HCT116 (cell line): ENCODE data around the gene DYNC1I1. TPM values are rescaled to one million over a fixed set of nuclear protein-coding genes. Genes with fewer than 3 reads are reported as not detected.

Source experiments
- ATAC-seq: fragments of 200-7000 bp; cut with Tn5 transposase; 2 replicates; pipeline ENCODE4 v1.9.1; 2020; ENCODE audit warnings: mild to moderate bottlenecking, moderate library complexity
- BruUV-seq: library from RNA; stranded (reverse); fragments of 400-500 nt; replicated peaks from 2 replicates; lab custom pipeline; 2021; lab: Mats Ljungman, UMichigan
- CTCF ChIA-PET: fragments of 300-600 bp; sonication (Branson Sonifier 250); formaldehyde crosslinking; loops from one replicate; lab custom pipeline; 2021; ENCODE audit warnings: antibody characterized with exemption; lab: Charles Lee
- POLR2A ChIA-PET: fragments of 300-600, 350-600 bp; sonication (Branson Sonifier 250); formaldehyde crosslinking; loops from one replicate; lab custom pipeline; 2021; ENCODE audit warnings: antibody characterized with exemption; lab: Charles Lee
- RAD21 ChIA-PET, 2 experiments: fragments of 300-600 bp; sonication (Branson Sonifier 250); formaldehyde crosslinking; loops; one replicate each; lab custom pipeline; 2023; ENCODE audit warnings: low total read pairs in 2 of 2; ENCODE audit not compliant: uncharacterized antibody in 2 of 2, unreplicated experiment in 2 of 2, low non-redundant PET in 1 of 2; lab: Charles Lee
- DNase-seq: peaks from one replicate; pipeline ENCODE4 v3.0.0-alpha.2; 2010; ENCODE audit warnings: low read depth, low spot score
- H2AFZ ChIP-seq: fragments of 200-600 bp; shearing (Covaris generic), sonication (generic); 2 replicates; pipeline ENCODE4 v1.6.1; 2017; ENCODE audit warnings: low read depth, mixed run types, mixed read lengths, antibody characterized with exemption, low read length; ENCODE audit not compliant: poor library complexity, severe bottlenecking
- H3K27ac ChIP-seq: 2 replicates; pipeline ENCODE4 v1.5.1; 2012; ENCODE audit warnings: low read depth, low read length
- H3K27me3 ChIP-seq: fragments of 200-600 bp; sonication (generic); 2 replicates; pipeline ENCODE4 v1.6.1; 2016; ENCODE audit warnings: mixed run types, low read length, mixed read lengths; ENCODE audit not compliant: insufficient read depth
- H3K36me3 ChIP-seq, 2 experiments: fragments of 200-500 bp in 1 of 2; fragments of 200-600 bp in 1 of 2; sonication (Bioruptor generic) in 1 of 2; sonication (generic) in 1 of 2; 2 replicates each; pipeline versions ENCODE4 v1.5.1 to v1.6.1; 2014 to 2016; ENCODE audit warnings: low read length in 2 of 2, inconsistent platforms in 1 of 2, mixed read lengths in 1 of 2, mixed run types in 1 of 2; ENCODE audit not compliant: insufficient read depth in 2 of 2, control insufficient read depth in 1 of 2
- H3K4me1 ChIP-seq, 2 experiments: fragments of 200-600 bp in 1 of 2; sonication (generic) in 1 of 2; 2 replicates each; pipeline versions ENCODE4 v1.5.1 to v1.6.1; 2012 to 2017; ENCODE audit warnings: low read length in 2 of 2, inconsistent platforms in 1 of 2, mild to moderate bottlenecking in 1 of 2, mixed read lengths in 1 of 2, mixed run types in 1 of 2, moderate library complexity in 1 of 2; ENCODE audit not compliant: insufficient read depth in 2 of 2, control insufficient read depth in 1 of 2
- H3K4me2 ChIP-seq: fragments of 200-600 bp; sonication (generic); 2 replicates; pipeline ENCODE4 v1.6.1; 2017; ENCODE audit warnings: mixed run types, low read length, mixed read lengths
- H3K4me3 ChIP-seq, 2 experiments: fragments of 200-600 bp in 1 of 2; sonication (generic) in 1 of 2; replicated peaks in 1 of 2; 2 replicates each; pipeline ENCODE4 v1.5.1; 2011 to 2016; ENCODE audit warnings: low read length in 2 of 2, control low read depth in 1 of 2, low read depth in 1 of 2, mild to moderate bottlenecking in 1 of 2, mixed read lengths in 1 of 2, mixed run types in 1 of 2
- H3K79me2 ChIP-seq: fragments of 200-600 bp; sonication (generic); 2 replicates; pipeline ENCODE4 v1.6.1; 2017; ENCODE audit warnings: mild to moderate bottlenecking, mixed run types, low read length, moderate library complexity, mixed read lengths; ENCODE audit not compliant: insufficient read depth
- H3K9ac ChIP-seq: fragments of 200-600 bp; sonication (generic); 2 replicates; pipeline ENCODE4 v1.6.1; 2016; ENCODE audit warnings: low read length, mixed read lengths
- H3K9me2 ChIP-seq: fragments of 200-600 bp; sonication (generic), shearing (Covaris generic); 2 replicates; pipeline ENCODE4 v1.6.1; 2017; ENCODE audit warnings: mixed run types, mild to moderate bottlenecking, moderate library complexity; ENCODE audit not compliant: insufficient read depth
- H3K9me3 ChIP-seq, 2 experiments: fragments of 200-500 bp in 1 of 2; fragments of 200-600 bp in 1 of 2; sonication (Bioruptor generic) in 1 of 2; sonication (generic) in 1 of 2; 2 replicates each; pipeline ENCODE4 v1.6.1; 2014 to 2017; ENCODE audit warnings: low read length in 2 of 2, mixed read lengths in 2 of 2, inconsistent platforms in 1 of 2, low read depth in 1 of 2, mild to moderate bottlenecking in 1 of 2, mixed run types in 1 of 2, moderate library complexity in 1 of 2; ENCODE audit not compliant: control insufficient read depth in 1 of 2, insufficient read depth in 1 of 2
- H4K20me1 ChIP-seq: fragments of 200-600 bp; sonication (generic), shearing (Covaris generic); 2 replicates; pipeline ENCODE4 v1.6.1; 2017; ENCODE audit warnings: mixed run types, mild to moderate bottlenecking, moderate library complexity; ENCODE audit not compliant: insufficient read depth
- EGR1 ChIP-seq: IDR thresholded peaks from 2 replicates; pipeline ENCODE4 v1.6.1; 2012; ENCODE audit warnings: low read depth
- ELF1 ChIP-seq: IDR thresholded peaks from 2 replicates; pipeline ENCODE4 v1.6.1; 2012; ENCODE audit warnings: low read depth, borderline replicate concordance
- FOSL1 ChIP-seq: IDR thresholded peaks from 2 replicates; pipeline ENCODE4 v1.6.1; 2012; ENCODE audit warnings: low read depth
- SIN3A ChIP-seq: IDR thresholded peaks from 2 replicates; pipeline ENCODE4 v1.6.1; 2012; ENCODE audit warnings: low read depth
- SRF ChIP-seq: IDR thresholded peaks from 2 replicates; pipeline ENCODE4 v1.6.1; 2012; ENCODE audit warnings: low read depth
- ZNF274 ChIP-seq: fragments of 200-500 bp; sonication (Bioruptor generic); IDR thresholded peaks from 2 replicates; pipeline ENCODE4 v1.6.1; 2014; ENCODE audit warnings: mild to moderate bottlenecking, low read depth, low read length, inconsistent platforms
- intact Hi-C: fragments of 100-400 bp; cut with micrococcal nuclease; formaldehyde crosslinking; loops from 2 replicates; pipeline ENCODE4 v1.10.0; 2022
- total RNA-seq: library from RNA; stranded (reverse); gene quantifications from one replicate; pipeline ENCODE4 v1.2.1, GENCODE V29; 2021; ENCODE audit not compliant: unreplicated experiment
- TF ChIP-seq, protein P1 (sequence below): IDR thresholded peaks from 2 replicates; pipeline ENCODE4 v1.6.1; 2011; ENCODE audit warnings: mild to moderate bottlenecking, low read length, moderate library complexity; ENCODE audit not compliant: insufficient replicate concordance; ENCODE audit errors: extremely low read depth
- TF ChIP-seq, protein P2 (sequence below): IDR thresholded peaks from 2 replicates; pipeline ENCODE4 v1.6.1; 2012
- TF ChIP-seq, protein P3 (sequence below): IDR thresholded peaks from 2 replicates; pipeline ENCODE4 v1.6.1; 2012; ENCODE audit warnings: low read depth

The DYNC1I1 gene
- total RNA-seq, 1 experiment from 2014 or later: not detected

DNA sequence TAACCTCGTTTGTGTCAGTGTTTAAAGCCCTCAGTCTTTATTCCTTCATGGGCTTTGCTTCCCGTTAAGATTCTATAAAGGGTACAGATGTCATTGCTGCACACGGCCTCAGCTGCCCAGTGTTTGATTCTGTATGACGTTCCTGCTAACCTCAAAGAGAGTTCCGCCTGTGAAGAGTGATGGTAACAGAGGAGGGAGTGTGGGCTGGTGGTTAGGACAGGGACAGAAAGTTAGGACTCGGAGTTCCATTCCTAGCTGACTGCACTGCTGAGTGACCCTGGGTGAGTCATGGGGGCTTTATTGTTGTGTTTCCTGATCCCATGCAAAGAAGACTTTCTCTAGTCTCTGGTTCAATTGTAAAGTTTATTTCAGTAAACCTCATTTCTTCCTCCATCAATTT lies 227.1 kb downstream of the DYNC1I1 start (continued):
- TF ChIP-seq, protein P1, sequence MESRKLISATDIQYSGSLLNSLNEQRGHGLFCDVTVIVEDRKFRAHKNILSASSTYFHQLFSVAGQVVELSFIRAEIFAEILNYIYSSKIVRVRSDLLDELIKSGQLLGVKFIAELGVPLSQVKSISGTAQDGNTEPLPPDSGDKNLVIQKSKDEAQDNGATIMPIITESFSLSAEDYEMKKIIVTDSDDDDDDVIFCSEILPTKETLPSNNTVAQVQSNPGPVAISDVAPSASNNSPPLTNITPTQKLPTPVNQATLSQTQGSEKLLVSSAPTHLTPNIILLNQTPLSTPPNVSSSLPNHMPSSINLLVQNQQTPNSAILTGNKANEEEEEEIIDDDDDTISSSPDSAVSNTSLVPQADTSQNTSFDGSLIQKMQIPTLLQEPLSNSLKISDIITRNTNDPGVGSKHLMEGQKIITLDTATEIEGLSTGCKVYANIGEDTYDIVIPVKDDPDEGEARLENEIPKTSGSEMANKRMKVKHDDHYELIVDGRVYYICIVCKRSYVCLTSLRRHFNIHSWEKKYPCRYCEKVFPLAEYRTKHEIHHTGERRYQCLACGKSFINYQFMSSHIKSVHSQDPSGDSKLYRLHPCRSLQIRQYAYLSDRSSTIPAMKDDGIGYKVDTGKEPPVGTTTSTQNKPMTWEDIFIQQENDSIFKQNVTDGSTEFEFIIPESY: no peak
- TF ChIP-seq FOSL1 (no peak), EGR1 (no peak), SRF (no peak), ELF1 (no peak)
- TF ChIP-seq, protein P2, sequence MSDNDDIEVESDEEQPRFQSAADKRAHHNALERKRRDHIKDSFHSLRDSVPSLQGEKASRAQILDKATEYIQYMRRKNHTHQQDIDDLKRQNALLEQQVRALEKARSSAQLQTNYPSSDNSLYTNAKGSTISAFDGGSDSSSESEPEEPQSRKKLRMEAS: no peak
- TF ChIP-seq, all 23 proteins: peak for 0

DNA sequence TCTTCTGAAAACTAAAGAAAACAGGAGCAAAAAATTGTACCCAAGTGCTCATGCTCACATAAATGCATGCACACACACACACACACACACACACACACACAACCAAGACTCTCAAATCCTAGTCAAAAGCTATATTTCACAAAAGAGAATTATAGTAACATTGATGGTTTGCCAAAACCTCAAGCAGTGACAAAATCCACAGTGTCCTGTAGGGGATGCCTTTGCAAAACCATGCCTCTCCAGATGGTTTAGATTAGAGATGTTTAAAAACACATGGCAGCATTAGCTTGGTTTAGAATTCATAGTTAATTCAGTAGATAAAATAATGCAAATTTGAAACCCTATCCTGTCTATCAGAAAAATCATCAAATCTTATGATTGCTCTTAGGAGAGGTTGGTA lies 232.2 kb downstream of the DYNC1I1 start:
- Histone ChIP-seq H4K20me1 (no peaks in the 10 kb centered on the region), H3K27ac (no peak overlapping the region), H3K4me2 (no peak overlapping the region), H3K9me3 (no peaks in the 10 kb centered on the region), H2AFZ (no peak overlapping the region), H3K27me3 (peaks cover 60% of the 10 kb centered on the region), H3K4me3 (no peak overlapping the region), H3K36me3 (no peaks in the 10 kb centered on the region), H3K9me2 (no peaks in the 10 kb centered on the region), H3K9ac (no peak overlapping the region), H3K79me2 (no peaks in the 10 kb centered on the region), H3K4me1 (no peaks in the 10 kb centered on the region)
- TF ChIP-seq ELF1 (no peak), SIN3A (no peak), ZNF274 (no peak)
- TF ChIP-seq, protein P3, sequence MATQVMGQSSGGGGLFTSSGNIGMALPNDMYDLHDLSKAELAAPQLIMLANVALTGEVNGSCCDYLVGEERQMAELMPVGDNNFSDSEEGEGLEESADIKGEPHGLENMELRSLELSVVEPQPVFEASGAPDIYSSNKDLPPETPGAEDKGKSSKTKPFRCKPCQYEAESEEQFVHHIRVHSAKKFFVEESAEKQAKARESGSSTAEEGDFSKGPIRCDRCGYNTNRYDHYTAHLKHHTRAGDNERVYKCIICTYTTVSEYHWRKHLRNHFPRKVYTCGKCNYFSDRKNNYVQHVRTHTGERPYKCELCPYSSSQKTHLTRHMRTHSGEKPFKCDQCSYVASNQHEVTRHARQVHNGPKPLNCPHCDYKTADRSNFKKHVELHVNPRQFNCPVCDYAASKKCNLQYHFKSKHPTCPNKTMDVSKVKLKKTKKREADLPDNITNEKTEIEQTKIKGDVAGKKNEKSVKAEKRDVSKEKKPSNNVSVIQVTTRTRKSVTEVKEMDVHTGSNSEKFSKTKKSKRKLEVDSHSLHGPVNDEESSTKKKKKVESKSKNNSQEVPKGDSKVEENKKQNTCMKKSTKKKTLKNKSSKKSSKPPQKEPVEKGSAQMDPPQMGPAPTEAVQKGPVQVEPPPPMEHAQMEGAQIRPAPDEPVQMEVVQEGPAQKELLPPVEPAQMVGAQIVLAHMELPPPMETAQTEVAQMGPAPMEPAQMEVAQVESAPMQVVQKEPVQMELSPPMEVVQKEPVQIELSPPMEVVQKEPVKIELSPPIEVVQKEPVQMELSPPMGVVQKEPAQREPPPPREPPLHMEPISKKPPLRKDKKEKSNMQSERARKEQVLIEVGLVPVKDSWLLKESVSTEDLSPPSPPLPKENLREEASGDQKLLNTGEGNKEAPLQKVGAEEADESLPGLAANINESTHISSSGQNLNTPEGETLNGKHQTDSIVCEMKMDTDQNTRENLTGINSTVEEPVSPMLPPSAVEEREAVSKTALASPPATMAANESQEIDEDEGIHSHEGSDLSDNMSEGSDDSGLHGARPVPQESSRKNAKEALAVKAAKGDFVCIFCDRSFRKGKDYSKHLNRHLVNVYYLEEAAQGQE: no peak
- TF ChIP-seq, protein P1: no peak
- BruUV-seq: no TSS peak
- DNase-seq: no peak
- ChIA-PET POLR2A (no interaction called here), CTCF (no interaction called here), RAD21 (no interaction called here)
- no peak for ATAC-seq
- intact Hi-C loops: no loop called here
